ENCODE results near the gene TRIM29. TPM values are rescaled to one million over a fixed set of nuclear protein-coding genes. Genes with fewer than 3 reads are reported as not detected.
A peak's percentile ranks its signal among the peaks of the same experiment; 100 is the strongest.

TRIM29 gene
- total and polyA plus RNA-seq, 2 of the 13 experiments (the other 11 are each of a cell fraction or from before 2014, with no cell fraction given) = 0.86 TPM

DNA sequence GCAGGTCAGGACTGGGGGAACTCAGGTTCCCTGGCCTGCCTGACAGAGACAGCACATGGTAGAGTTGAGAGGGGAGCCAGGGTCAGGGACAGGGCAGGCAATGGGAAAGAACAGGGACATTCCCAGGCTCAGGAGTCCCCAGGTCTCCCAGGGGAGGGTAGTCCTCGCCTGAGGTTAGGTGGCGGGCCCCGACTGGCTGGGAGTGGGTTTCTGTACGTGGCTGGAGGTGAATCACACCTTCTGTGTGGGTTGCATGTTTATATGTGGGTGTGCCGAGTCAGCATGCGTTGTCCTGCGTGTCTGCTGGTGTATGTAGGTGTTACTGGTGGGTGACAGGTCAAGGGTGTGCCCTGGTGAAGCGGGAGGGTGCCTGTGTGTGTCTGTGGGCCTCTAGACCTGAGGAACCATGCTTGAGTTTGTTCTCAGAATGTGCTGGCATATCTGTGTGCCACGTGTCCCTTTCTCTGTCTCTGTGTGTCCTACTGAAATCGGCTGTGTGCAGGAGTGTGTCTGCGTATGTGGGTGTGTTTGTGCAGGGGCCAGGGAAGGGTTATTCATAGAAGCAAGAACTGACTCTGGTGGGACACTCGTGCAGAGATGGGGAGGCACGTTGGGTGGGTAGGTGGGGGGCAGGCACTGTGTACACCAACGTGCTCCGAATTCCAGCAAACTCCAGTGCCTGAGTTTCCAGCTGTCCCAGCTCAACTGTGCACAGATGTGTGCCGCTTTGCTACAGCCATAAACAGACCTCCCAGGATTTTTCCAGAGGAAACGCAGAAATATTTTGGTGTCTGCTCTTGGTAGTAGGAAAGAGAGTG, 49.1 kb upstream of the TRIM29 start (continued):
- TF ChIP-seq, protein P1, sequence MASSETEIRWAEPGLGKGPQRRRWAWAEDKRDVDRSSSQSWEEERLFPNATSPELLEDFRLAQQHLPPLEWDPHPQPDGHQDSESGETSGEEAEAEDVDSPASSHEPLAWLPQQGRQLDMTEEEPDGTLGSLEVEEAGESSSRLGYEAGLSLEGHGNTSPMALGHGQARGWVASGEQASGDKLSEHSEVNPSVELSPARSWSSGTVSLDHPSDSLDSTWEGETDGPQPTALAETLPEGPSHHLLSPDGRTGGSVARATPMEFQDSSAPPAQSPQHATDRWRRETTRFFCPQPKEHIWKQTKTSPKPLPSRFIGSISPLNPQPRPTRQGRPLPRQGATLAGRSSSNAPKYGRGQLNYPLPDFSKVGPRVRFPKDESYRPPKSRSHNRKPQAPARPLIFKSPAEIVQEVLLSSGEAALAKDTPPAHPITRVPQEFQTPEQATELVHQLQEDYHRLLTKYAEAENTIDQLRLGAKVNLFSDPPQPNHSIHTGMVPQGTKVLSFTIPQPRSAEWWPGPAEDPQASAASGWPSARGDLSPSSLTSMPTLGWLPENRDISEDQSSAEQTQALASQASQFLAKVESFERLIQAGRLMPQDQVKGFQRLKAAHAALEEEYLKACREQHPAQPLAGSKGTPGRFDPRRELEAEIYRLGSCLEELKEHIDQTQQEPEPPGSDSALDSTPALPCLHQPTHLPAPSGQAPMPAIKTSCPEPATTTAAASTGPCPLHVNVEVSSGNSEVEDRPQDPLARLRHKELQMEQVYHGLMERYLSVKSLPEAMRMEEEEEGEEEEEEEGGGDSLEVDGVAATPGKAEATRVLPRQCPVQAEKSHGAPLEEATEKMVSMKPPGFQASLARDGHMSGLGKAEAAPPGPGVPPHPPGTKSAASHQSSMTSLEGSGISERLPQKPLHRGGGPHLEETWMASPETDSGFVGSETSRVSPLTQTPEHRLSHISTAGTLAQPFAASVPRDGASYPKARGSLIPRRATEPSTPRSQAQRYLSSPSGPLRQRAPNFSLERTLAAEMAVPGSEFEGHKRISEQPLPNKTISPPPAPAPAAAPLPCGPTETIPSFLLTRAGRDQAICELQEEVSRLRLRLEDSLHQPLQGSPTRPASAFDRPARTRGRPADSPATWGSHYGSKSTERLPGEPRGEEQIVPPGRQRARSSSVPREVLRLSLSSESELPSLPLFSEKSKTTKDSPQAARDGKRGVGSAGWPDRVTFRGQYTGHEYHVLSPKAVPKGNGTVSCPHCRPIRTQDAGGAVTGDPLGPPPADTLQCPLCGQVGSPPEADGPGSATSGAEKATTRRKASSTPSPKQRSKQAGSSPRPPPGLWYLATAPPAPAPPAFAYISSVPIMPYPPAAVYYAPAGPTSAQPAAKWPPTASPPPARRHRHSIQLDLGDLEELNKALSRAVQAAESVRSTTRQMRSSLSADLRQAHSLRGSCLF (CRISPR knock-in tag; IDR thresholded peaks at IDR 0.05; ENCODE audit: borderline replicate concordance) = no peak
- TF ChIP-seq ZSCAN12 (CRISPR knock-in tag; IDR thresholded peaks at IDR 0.05) (no peak), ZBTB42 (CRISPR knock-in tag; IDR thresholded peaks at IDR 0.05) (no peak), ZNF264 (CRISPR knock-in tag; IDR thresholded peaks at IDR 0.05) (no peak), TEAD2 (CRISPR knock-in tag; IDR thresholded peaks at IDR 0.05) (no peak), ATF1 (CRISPR knock-in tag; IDR thresholded peaks at IDR 0.05) (no peak), NFIC (IDR thresholded peaks at IDR 0.05; ENCODE audit: low read length) (no peak), NR3C1 (CRISPR knock-in tag; IDR thresholded peaks at IDR 0.05) (no peak), ZNF883 (CRISPR knock-in tag; IDR thresholded peaks at IDR 0.05; ENCODE audit: not compliant biosample characterization) (no peak), SPEN (CRISPR knock-in tag; IDR thresholded peaks at IDR 0.05; ENCODE audit: low read depth) (peak; percentile 73; the same call in 1 of the 2 replicates), BRD4 (CRISPR knock-in tag; IDR thresholded peaks at IDR 0.05) (peak; percentile 60; the same call in 1 of the 2 replicates), HDAC2 (CRISPR knock-in tag; IDR thresholded peaks at IDR 0.05) (no peak), ZNF256 (CRISPR knock-in tag; conservative IDR thresholded peaks at IDR 0.05) (no peak), U2AF2 (IDR thresholded peaks at IDR 0.05; ENCODE audit: low read depth, low read length) (no peak), PRMT3 (CRISPR knock-in tag; IDR thresholded peaks at IDR 0.05; ENCODE audit: borderline replicate concordance, low read depth) (no peak), PITX1 (CRISPR knock-in tag; IDR thresholded peaks at IDR 0.05) (0 out of 2 replicates have a peak, but pooled peaks have one; percentile 29), HOXA3 (CRISPR knock-in tag; IDR thresholded peaks at IDR 0.05) (peak; percentile 31; the same call in 1 of the 2 replicates), SALL1 (CRISPR knock-in tag; IDR thresholded peaks at IDR 0.05) (0 out of 2 replicates have a peak, but pooled peaks have one; percentile 12), TCF7 (IDR thresholded peaks at IDR 0.05; ENCODE audit: low read depth) (no peak)
- TF ChIP-seq, protein P2, sequence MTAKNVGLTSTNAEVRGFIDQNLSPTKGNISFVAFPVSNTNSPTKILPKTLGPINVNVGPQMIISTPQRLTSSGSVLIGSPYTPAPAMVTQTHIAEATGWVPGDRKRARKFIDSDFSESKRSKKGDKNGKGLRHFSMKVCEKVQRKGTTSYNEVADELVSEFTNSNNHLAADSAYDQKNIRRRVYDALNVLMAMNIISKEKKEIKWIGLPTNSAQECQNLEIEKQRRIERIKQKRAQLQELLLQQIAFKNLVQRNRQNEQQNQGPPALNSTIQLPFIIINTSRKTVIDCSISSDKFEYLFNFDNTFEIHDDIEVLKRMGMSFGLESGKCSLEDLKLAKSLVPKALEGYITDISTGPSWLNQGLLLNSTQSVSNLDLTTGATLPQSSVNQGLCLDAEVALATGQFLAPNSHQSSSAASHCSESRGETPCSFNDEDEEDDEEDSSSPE (CRISPR knock-in tag; IDR thresholded peaks at IDR 0.05) = no peak
- TF ChIP-seq, protein P3, sequence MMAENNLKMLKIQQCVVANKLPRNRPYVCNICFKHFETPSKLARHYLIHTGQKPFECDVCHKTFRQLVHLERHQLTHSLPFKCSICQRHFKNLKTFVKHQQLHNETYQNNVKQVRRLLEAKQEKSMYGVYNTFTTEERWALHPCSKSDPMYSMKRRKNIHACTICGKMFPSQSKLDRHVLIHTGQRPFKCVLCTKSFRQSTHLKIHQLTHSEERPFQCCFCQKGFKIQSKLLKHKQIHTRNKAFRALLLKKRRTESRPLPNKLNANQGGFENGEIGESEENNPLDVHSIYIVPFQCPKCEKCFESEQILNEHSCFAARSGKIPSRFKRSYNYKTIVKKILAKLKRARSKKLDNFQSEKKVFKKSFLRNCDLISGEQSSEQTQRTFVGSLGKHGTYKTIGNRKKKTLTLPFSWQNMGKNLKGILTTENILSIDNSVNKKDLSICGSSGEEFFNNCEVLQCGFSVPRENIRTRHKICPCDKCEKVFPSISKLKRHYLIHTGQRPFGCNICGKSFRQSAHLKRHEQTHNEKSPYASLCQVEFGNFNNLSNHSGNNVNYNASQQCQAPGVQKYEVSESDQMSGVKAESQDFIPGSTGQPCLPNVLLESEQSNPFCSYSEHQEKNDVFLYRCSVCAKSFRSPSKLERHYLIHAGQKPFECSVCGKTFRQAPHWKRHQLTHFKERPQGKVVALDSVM (CRISPR knock-in tag; IDR thresholded peaks at IDR 0.05) = no peak

Data from HepG2 (cell line).